GM23248 (cell line): ENCODE data around the gene ZNF283. TPM values are rescaled to one million over a fixed set of nuclear protein-coding genes. Genes with fewer than 3 reads are reported as not detected.
A peak's percentile ranks its signal among the peaks of the same experiment; 100 is the strongest.

Source experiments
- DNase-seq: peaks from one replicate; pipeline ENCODE4 v3.0.0-alpha.2; 2015
- H2AFZ ChIP-seq: fragments of 200-600 bp; sonication (generic); 2 replicates; pipeline ENCODE4 v1.6.1; 2016; ENCODE audit warnings: antibody characterized with exemption
- H3F3A ChIP-seq: fragments of 200-600 bp; sonication (generic); 2 replicates; pipeline ENCODE4 v1.6.1; 2016; ENCODE audit warnings: mild to moderate bottlenecking, antibody characterized with exemption, mixed run types; ENCODE audit not compliant: insufficient read depth
- H3K27ac ChIP-seq: fragments of 200-600 bp; sonication (generic); 2 replicates; pipeline ENCODE4 v1.5.1; 2016; ENCODE audit warnings: mild to moderate bottlenecking
- H3K27me3 ChIP-seq: fragments of 200-600 bp; sonication (generic); replicated peaks from 2 replicates; pipeline ENCODE4 v1.6.1; 2016; ENCODE audit warnings: mild to moderate bottlenecking; ENCODE audit not compliant: insufficient read depth
- H3K36me3 ChIP-seq: fragments of 200-600 bp; sonication (generic); 2 replicates; pipeline ENCODE4 v1.6.1; 2016; ENCODE audit warnings: low read depth, mild to moderate bottlenecking
- H3K4me1 ChIP-seq: fragments of 200-600 bp; sonication (generic); 2 replicates; pipeline ENCODE4 v1.6.1; 2016; ENCODE audit warnings: mild to moderate bottlenecking; ENCODE audit not compliant: insufficient read depth
- H3K4me2 ChIP-seq: fragments of 200-600 bp; sonication (generic); one replicate; pipeline ENCODE4 v1.6.1; 2016; ENCODE audit warnings: mild to moderate bottlenecking; ENCODE audit not compliant: unreplicated experiment
- H3K4me3 ChIP-seq: fragments of 200-600 bp; sonication (generic); 2 replicates; pipeline ENCODE4 v1.5.1; 2016; ENCODE audit warnings: mild to moderate bottlenecking
- H3K79me2 ChIP-seq: fragments of 200-600 bp; sonication (generic); 2 replicates; pipeline ENCODE4 v1.6.1; 2016; ENCODE audit warnings: mild to moderate bottlenecking; ENCODE audit not compliant: insufficient read depth
- H3K9ac ChIP-seq: fragments of 200-600 bp; sonication (generic); 2 replicates; pipeline ENCODE4 v1.6.1; 2016; ENCODE audit warnings: mild to moderate bottlenecking
- H3K9me2 ChIP-seq: fragments of 200-600 bp; sonication (generic); 2 replicates; pipeline ENCODE4 v1.6.1; 2016; ENCODE audit warnings: mixed run types, mild to moderate bottlenecking, moderate library complexity; ENCODE audit not compliant: insufficient read depth
- H3K9me3 ChIP-seq: fragments of 200-600 bp; sonication (generic); one replicate; pipeline ENCODE4 v1.6.1; 2017; ENCODE audit warnings: low read depth
- H4K20me1 ChIP-seq: fragments of 200-600 bp; sonication (generic); 2 replicates; pipeline ENCODE4 v1.6.0; 2016; ENCODE audit not compliant: insufficient read depth
- EZH2 ChIP-seq: fragments of 200-600 bp; sonication (generic); IDR thresholded peaks from 2 replicates; pipeline ENCODE4 v1.6.1; 2018; ENCODE audit warnings: antibody characterized with exemption, mild to moderate bottlenecking; ENCODE audit not compliant: insufficient read depth, poor library complexity, severe bottlenecking
- EZH2phosphoT487 ChIP-seq: fragments of 200-600 bp; sonication (generic); IDR thresholded peaks from 2 replicates; pipeline ENCODE4 v1.6.1; 2018; ENCODE audit warnings: antibody characterized with exemption, moderate library complexity, mild to moderate bottlenecking, low read depth; ENCODE audit not compliant: insufficient read depth
- WGBS, 2 experiments: methylation state at CpG; one replicate each; pipeline ENCODE4 v1.1.6; 2015 to 2017; ENCODE audit warnings: low lambda C conversion rate in 2 of 2, low coverage in 1 of 2; ENCODE audit errors: missing lambda C conversion rate in 2 of 2; 5-methylcytosine and 5-hydroxymethylcytosine counted together
- in situ Hi-C: fragments of 300-500 bp; cut with MboI; formaldehyde crosslinking; loops from 2 replicates; pipeline ENCODE4 v1.15.0; 2020
- polyA plus RNA-seq: library from polyadenylated mRNA; unstranded; fragments of >200 nt; fragmentation: Nextera tagmentation; extraction: Ambion mirVana; gene quantifications from 2 replicates; pipeline ENCODE4 v1.2.1, GENCODE V29; 2016
- total RNA-seq: library from RNA; depleted of rRNA; stranded (reverse); fragments of >200 nt; shearing (Covaris generic); gene quantifications from 2 replicates; pipeline ENCODE4 v1.2.3, GENCODE V29; 2014

Gene ZNF283
- total and polyA plus RNA-seq, 2 experiments from 2014 or later = 4.6 to 12.1 TPM

- WGBS, 2 experiments = 58 to 67% methylated on average over 5 of the region's 5 CpGs
- Histone ChIP-seq H3K9me3 (no peaks in the 10 kb centered on the region), H3K36me3 (no peaks in the 10 kb centered on the region), H3K27ac (no peak overlapping the region), H3K9ac (no peak overlapping the region), H3F3A (no peaks in the 10 kb centered on the region), H3K4me2 (no peak overlapping the region), H3K27me3 (no peaks in the 10 kb centered on the region), H4K20me1 (no peaks in the 10 kb centered on the region), H3K4me3 (no peak overlapping the region), H3K9me2 (no peaks in the 10 kb centered on the region), H2AFZ (no peak overlapping the region), H3K79me2 (no peaks in the 10 kb centered on the region), H3K4me1 (no peaks in the 10 kb centered on the region)
- TF ChIP-seq EZH2 (no peak), EZH2phosphoT487 (no peak)
- in situ Hi-C loops = no loop called here
- no peak for DNase-seq
Observed at GRCh38 chr19:43806848-43807247, 20.3 kb upstream of the ZNF283 start.

- Histone ChIP-seq H4K20me1 (no peaks in the 10 kb centered on the region), H2AFZ (no peak overlapping the region), H3K4me3 (no peak overlapping the region), H3K9ac (no peak overlapping the region), H3K27ac (no peak overlapping the region), H3K36me3 (no peaks in the 10 kb centered on the region), H3K9me2 (no peaks in the 10 kb centered on the region), H3K79me2 (no peaks in the 10 kb centered on the region), H3F3A (no peaks in the 10 kb centered on the region), H3K4me2 (no peak overlapping the region), H3K27me3 (no peaks in the 10 kb centered on the region), H3K4me1 (no peaks in the 10 kb centered on the region), H3K9me3 (no peaks in the 10 kb centered on the region)
- TF ChIP-seq EZH2 = no peak
- TF ChIP-seq EZH2phosphoT487 = no peak
- DNase-seq = no peak
- in situ Hi-C loops = no loop called here
Observed at GRCh38 chr19:43807651-43808050, 19.5 kb upstream of the ZNF283 start.

- H3F3A ChIP-seq = no peaks in the 10 kb centered on the region
- H2AFZ ChIP-seq = no peak overlapping the region
- in situ Hi-C loops = no loop called here
- peak; percentile 77 for DNase-seq
- no peaks in the 10 kb centered on the region for H3K27me3 ChIP-seq
- WGBS, 2 experiments = 21 to 22% methylated on average over 7 to 8 of the region's 8 CpGs
- H3K36me3 ChIP-seq = no peaks in the 10 kb centered on the region
- H3K9me2 ChIP-seq = no peaks in the 10 kb centered on the region
- H3K9ac ChIP-seq = no peak overlapping the region
- no peak overlapping the region for H3K27ac ChIP-seq
- H3K79me2 ChIP-seq = no peaks in the 10 kb centered on the region
- no peaks in the 10 kb centered on the region for H3K9me3 ChIP-seq
- TF ChIP-seq EZH2phosphoT487 (no peak), EZH2 (no peak)
- H3K4me1 ChIP-seq = no peaks in the 10 kb centered on the region
- no peaks in the 10 kb centered on the region for H4K20me1 ChIP-seq
- H3K4me2 ChIP-seq = no peak overlapping the region
- H3K4me3 ChIP-seq = no peak overlapping the region
Observed at GRCh38 chr19:43809762-43810696, 17.1 kb upstream of the ZNF283 start.

- Histone ChIP-seq H3K9ac (no peak overlapping the region), H3K9me3 (no peaks in the 10 kb centered on the region), H4K20me1 (no peaks in the 10 kb centered on the region), H3K4me1 (no peaks in the 10 kb centered on the region), H3K27me3 (no peaks in the 10 kb centered on the region), H3K4me2 (no peak overlapping the region), H3K9me2 (no peaks in the 10 kb centered on the region), H3F3A (no peaks in the 10 kb centered on the region), H3K4me3 (no peak overlapping the region), H3K36me3 (no peaks in the 10 kb centered on the region), H3K79me2 (no peaks in the 10 kb centered on the region), H3K27ac (no peak overlapping the region), H2AFZ (no peak overlapping the region)
- 0% methylated on average over 1 of the region's 1 CpG for WGBS, 2 experiments
- TF ChIP-seq EZH2phosphoT487 (no peak), EZH2 (no peak)
- DNase-seq = no peak
- in situ Hi-C loops = no loop called here
Observed at GRCh38 chr19:43811837-43812236, 15.3 kb upstream of the ZNF283 start.

- Histone ChIP-seq H3K4me3 (no peak overlapping the region), H3K9me3 (no peaks in the 10 kb centered on the region), H3K27ac (no peak overlapping the region), H3K4me2 (no peak overlapping the region), H3K36me3 (no peaks in the 10 kb centered on the region), H3K9ac (no peak overlapping the region), H3K79me2 (no peaks in the 10 kb centered on the region), H3F3A (no peaks in the 10 kb centered on the region), H3K4me1 (no peaks in the 10 kb centered on the region), H3K27me3 (no peaks in the 10 kb centered on the region), H3K9me2 (no peaks in the 10 kb centered on the region), H4K20me1 (no peaks in the 10 kb centered on the region), H2AFZ (no peak overlapping the region)
- WGBS, 2 experiments = 73 to 80% methylated on average over 1 of the region's 1 CpG
- TF ChIP-seq EZH2 (no peak), EZH2phosphoT487 (no peak)
- DNase-seq = no peak
- in situ Hi-C loops = no loop called here
Observed at GRCh38 chr19:43812259-43812658, 14.9 kb upstream of the ZNF283 start.
